Measurements from ENCODE around the gene EIF5A2. TPM values are rescaled to one million over a fixed set of nuclear protein-coding genes. Genes with fewer than 3 reads are reported as not detected.

The EIF5A2 gene
- total RNA-seq, 1 experiment from 2014 or later, result 12.4 TPM

GRCh38 chr3:170840291-170840859 is 68.1 kb downstream of the EIF5A2 start:
- Histone ChIP-seq H3K27me3 (ENCODE audit: insufficient read depth, low read depth) (no peaks in the 10 kb centered on the region), H3K36me3 (ENCODE audit: low read depth) (no peaks in the 10 kb centered on the region), H3K9me3 (ENCODE audit: insufficient read depth, low read depth) (no peaks in the 10 kb centered on the region), H3K4me3 (no peak overlapping the region), H3K27ac (no peak overlapping the region), H3K79me2 (ENCODE audit: low read depth) (no peaks in the 10 kb centered on the region), H3F3A (ENCODE audit: insufficient read depth, low read depth) (peaks cover 6% of the 10 kb centered on the region; the same call in 1 of the 2 replicates), H3K4me2 (no peak overlapping the region), H3K4me1 (replicated peaks; ENCODE audit: insufficient read depth) (no peaks in the 10 kb centered on the region), H3K9me2 (ENCODE audit: insufficient read depth) (no peaks in the 10 kb centered on the region), H2AFZ (no peak overlapping the region), H4K20me1 (ENCODE audit: insufficient read depth) (no peaks in the 10 kb centered on the region)
- no peak for DNase-seq
- intact Hi-C loops (cut with micrococcal nuclease; ENCODE audit: unreplicated experiment), result no loop called here
- BruUV-seq (replicated peaks), result no TSS peak
- TF ChIP-seq CTCF (conservative IDR thresholded peaks at IDR 0.05) (no peak), EZH2 (IDR thresholded peaks at IDR 0.05; ENCODE audit: low read depth) (no peak)
- CTCF ChIA-PET, result interaction anchor here (0.5 kb wide), 1 partner anchor 12 kb away, joined by 3 read pairs; no protein-coding TSS in a partner anchor
- POLR2A ChIA-PET (ENCODE audit: unreplicated experiment), result interaction anchor here (0.7 kb wide), 1 partner anchor 774 kb away, joined by 3 read pairs; no protein-coding TSS in a partner anchor

- ChIA-PET CTCF (no interaction called here), POLR2A (ENCODE audit: unreplicated experiment) (interaction anchor here (0.6 kb wide), 1 partner anchor 930 kb away, joined by 3 read pairs; no protein-coding TSS in a partner anchor)
- Histone ChIP-seq H3F3A (ENCODE audit: insufficient read depth, low read depth) (peaks cover 6% of the 10 kb centered on the region; the same call in 1 of the 2 replicates), H3K4me1 (replicated peaks; ENCODE audit: insufficient read depth) (no peaks in the 10 kb centered on the region), H3K27me3 (ENCODE audit: insufficient read depth, low read depth) (no peaks in the 10 kb centered on the region), H3K36me3 (ENCODE audit: low read depth) (no peaks in the 10 kb centered on the region), H3K27ac (no peak overlapping the region), H4K20me1 (ENCODE audit: insufficient read depth) (no peaks in the 10 kb centered on the region), H2AFZ (no peak overlapping the region), H3K9me2 (ENCODE audit: insufficient read depth) (no peaks in the 10 kb centered on the region), H3K79me2 (ENCODE audit: low read depth) (no peaks in the 10 kb centered on the region), H3K4me2 (no peak overlapping the region), H3K9me3 (ENCODE audit: insufficient read depth, low read depth) (no peaks in the 10 kb centered on the region), H3K4me3 (no peak overlapping the region)
- TF ChIP-seq CTCF (conservative IDR thresholded peaks at IDR 0.05), result no peak
- no peak for TF ChIP-seq EZH2 (IDR thresholded peaks at IDR 0.05; ENCODE audit: low read depth)
- no TSS peak for BruUV-seq (replicated peaks)
- intact Hi-C loops (cut with micrococcal nuclease; ENCODE audit: unreplicated experiment), result no loop called here
- no peak for DNase-seq
These were observed 68.8 kb downstream of the EIF5A2 start for GRCh38 chr3:170839518-170840100.

Other genes with a start within 250 kb of the EIF5A2 start
- 57.3 and 60.3 TPM in 2 replicates for gene RPL22L1, start 38.4 kb downstream of the EIF5A2 start, total RNA-seq (2021)
- not detected in 2 replicates for gene SLC2A2, start 118.1 kb upstream of the EIF5A2 start, total RNA-seq (2021)